GM23338 (cell line): ENCODE measurements around the gene STAM2. TPM values are rescaled to one million over a fixed set of nuclear protein-coding genes. Genes with fewer than 3 reads are reported as not detected.

Experiments used
- ATAC-seq: fragments of 200-7000 bp; cut with Tn5 transposase; 3 replicates; pipeline ENCODE4 v1.9.1; 2020
- DNase-seq: peaks from one replicate; pipeline ENCODE4 v3.0.0-alpha.2; 2015; ENCODE audit warnings: low spot score
- H2AFZ ChIP-seq: fragments of 200-600 bp; sonication (generic); 2 replicates; pipeline ENCODE4 v1.8.0; 2016; ENCODE audit warnings: antibody characterized with exemption, mild to moderate bottlenecking, moderate library complexity
- H3F3A ChIP-seq: fragments of 200-600 bp; sonication (generic); replicated peaks from 2 replicates; pipeline ENCODE4 v1.8.0; 2017; ENCODE audit warnings: antibody characterized with exemption, mixed run types, low read depth
- H3K27ac ChIP-seq: fragments of 200-600 bp; sonication (generic); 2 replicates; pipeline ENCODE4 v1.6.1; 2016; ENCODE audit warnings: low read depth
- H3K27me3 ChIP-seq: fragments of 200-600 bp; sonication (generic); 2 replicates; pipeline ENCODE4 v1.8.0; 2016; ENCODE audit warnings: mild to moderate bottlenecking, mixed run types, moderate library complexity; ENCODE audit not compliant: insufficient read depth
- H3K36me3 ChIP-seq: fragments of 200-600 bp; sonication (generic); 2 replicates; pipeline ENCODE4 v1.8.0; 2016; ENCODE audit warnings: mild to moderate bottlenecking; ENCODE audit not compliant: insufficient read depth
- H3K4me1 ChIP-seq: fragments of 200-600 bp; sonication (generic); 2 replicates; pipeline ENCODE4 v1.8.0; 2016; ENCODE audit warnings: mild to moderate bottlenecking, moderate library complexity; ENCODE audit not compliant: insufficient read depth
- H3K4me2 ChIP-seq: fragments of 200-600 bp; sonication (generic); 2 replicates; pipeline ENCODE4 v1.7.1; 2017; ENCODE audit warnings: mixed run types
- H3K4me3 ChIP-seq: fragments of 200-600 bp; sonication (generic); 2 replicates; pipeline ENCODE4 v1.6.1; 2016; ENCODE audit warnings: mixed run types
- H3K79me2 ChIP-seq: fragments of 200-600 bp; sonication (generic); replicated peaks from 2 replicates; pipeline ENCODE4 v1.8.0; 2017; ENCODE audit warnings: mild to moderate bottlenecking; ENCODE audit not compliant: insufficient read depth
- H3K9me2 ChIP-seq: fragments of 200-600 bp; sonication (generic); 2 replicates; pipeline ENCODE4 v1.8.0; 2017; ENCODE audit not compliant: insufficient read depth
- H4K20me1 ChIP-seq: fragments of 200-600 bp; sonication (generic); replicated peaks from 2 replicates; pipeline ENCODE4 v1.8.0; 2017; ENCODE audit warnings: mild to moderate bottlenecking; ENCODE audit not compliant: insufficient read depth
- H3K27ac Mint-ChIP-seq: 2 replicates; pipeline ENCODE4 v1.8.0; 2020; ENCODE audit warnings: inconsistent platforms, mild to moderate bottlenecking, moderate library complexity, mixed read lengths
- H3K27me3 Mint-ChIP-seq: 3 replicates; pipeline ENCODE4 v1.8.0; 2022; ENCODE audit warnings: low read depth, mild to moderate bottlenecking, moderate library complexity, mixed read lengths, inconsistent platforms; ENCODE audit not compliant: insufficient read depth, poor library complexity
- H3K36me3 Mint-ChIP-seq: 3 replicates; pipeline ENCODE4 v1.8.0; 2021; ENCODE audit warnings: low read depth, mild to moderate bottlenecking, inconsistent platforms, moderate library complexity, mixed read lengths
- H3K4me1 Mint-ChIP-seq: 3 replicates; pipeline ENCODE4 v1.8.0; 2020; ENCODE audit warnings: mild to moderate bottlenecking, inconsistent platforms, mixed read lengths
- H3K4me3 Mint-ChIP-seq: 3 replicates; pipeline ENCODE4 v1.8.0; 2021; ENCODE audit warnings: moderate library complexity, mild to moderate bottlenecking, inconsistent platforms, mixed read lengths
- H3K9me3 Mint-ChIP-seq: 3 replicates; pipeline ENCODE4 v1.8.0; 2020; ENCODE audit warnings: moderate library complexity, mild to moderate bottlenecking, inconsistent platforms, mixed read lengths
- CREB1 ChIP-seq: fragments of 250-450 bp; sonication (Bioruptor Pico); IDR thresholded peaks from 2 replicates; pipeline ENCODE4 v1.5.0; 2020; ENCODE audit warnings: low read depth, mild to moderate bottlenecking, moderate library complexity
- EZH2 ChIP-seq: fragments of 200-600 bp; sonication (generic); IDR thresholded peaks from one replicate; pipeline ENCODE4 v1.8.0; 2017; ENCODE audit warnings: antibody characterized with exemption, mild to moderate bottlenecking, low read depth; ENCODE audit not compliant: unreplicated experiment
- EZH2phosphoT487 ChIP-seq: fragments of 200-600 bp; sonication (generic); IDR thresholded peaks from one replicate; pipeline ENCODE4 v1.8.1; 2018; ENCODE audit warnings: antibody characterized with exemption; ENCODE audit not compliant: unreplicated experiment
- JUNB ChIP-seq: IDR thresholded peaks from one replicate; pipeline ENCODE4 v1.6.1; 2016; ENCODE audit warnings: antibody characterized with exemption; ENCODE audit not compliant: unreplicated experiment
- NANOG ChIP-seq: IDR thresholded peaks from 2 replicates; pipeline ENCODE4 v1.6.1; 2016; ENCODE audit warnings: antibody characterized with exemption, borderline replicate concordance
- POLR2AphosphoS5 ChIP-seq: IDR thresholded peaks from 2 replicates; pipeline ENCODE4 v1.6.1; 2016; ENCODE audit warnings: antibody characterized with exemption, low read depth
- STAT1 ChIP-seq: IDR thresholded peaks from one replicate; pipeline ENCODE4 v1.6.1; 2016; ENCODE audit warnings: antibody characterized with exemption; ENCODE audit not compliant: unreplicated experiment
- ZNF114 ChIP-seq: fragments of 250-450 bp; sonication (Bioruptor Pico); IDR thresholded peaks from 2 replicates; pipeline ENCODE4 v1.5.0; 2020; ENCODE audit warnings: mild to moderate bottlenecking, moderate library complexity
- ZNF331 ChIP-seq: fragments of 250-450 bp; sonication (Bioruptor Pico); IDR thresholded peaks from 2 replicates; pipeline ENCODE4 v1.5.0; 2020; ENCODE audit warnings: low read depth, mild to moderate bottlenecking, moderate library complexity
- polyA plus RNA-seq: library from polyadenylated mRNA; unstranded; fragments of >200 nt; fragmentation: Nextera tagmentation; extraction: Ambion mirVana; gene quantifications from 2 replicates; pipeline ENCODE4 v1.2.1, GENCODE V29; 2016
- total RNA-seq: library from RNA; depleted of rRNA; stranded (reverse); fragments of >200 nt; shearing (Covaris generic); gene quantifications from 2 replicates; pipeline ENCODE4 v1.2.3, GENCODE V29; 2014
- TF ChIP-seq, protein P1 (sequence below): IDR thresholded peaks from one replicate; pipeline ENCODE4 v1.6.1; 2018; ENCODE audit warnings: antibody characterized with exemption; ENCODE audit not compliant: unreplicated experiment
- TF ChIP-seq, protein P2 (sequence below), 2 experiments: fragments of 200-600 bp in 1 of 2; sonication (generic) in 1 of 2; conservative IDR thresholded peaks; 2 replicates each; pipeline versions ENCODE4 v1.5.1 to v1.6.1; 2016 to 2017; ENCODE audit warnings: antibody characterized with exemption in 2 of 2, low read depth in 2 of 2, mild to moderate bottlenecking in 2 of 2, moderate library complexity in 1 of 2
- TF ChIP-seq, protein P3 (sequence below): IDR thresholded peaks from 2 replicates; pipeline ENCODE4 v1.6.1; 2016; ENCODE audit warnings: antibody characterized with exemption

The STAM2 gene
- total and polyA plus RNA-seq, 2 experiments from 2014 or later = 4.6 to 18.2 TPM

DNA sequence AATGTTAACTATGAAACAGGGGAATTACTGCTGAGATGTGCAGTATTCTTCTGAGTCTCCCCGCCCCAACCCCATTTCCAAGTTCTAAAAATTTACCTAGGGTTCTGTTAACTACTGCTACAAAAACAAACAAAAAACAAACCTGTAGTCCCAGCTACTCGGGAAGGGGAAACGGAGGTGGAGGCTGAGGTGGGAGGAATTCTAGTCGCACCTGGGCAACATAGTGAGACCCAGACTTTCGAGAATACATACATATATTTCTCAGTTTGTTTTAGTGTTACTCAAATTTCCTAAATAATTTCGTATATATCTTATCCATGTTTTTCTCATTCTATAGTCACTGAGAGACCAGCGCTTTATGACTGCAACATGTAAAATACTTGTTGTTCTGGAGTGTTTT is 989 bp downstream of the STAM2 start (continued):
- TF ChIP-seq, protein P1, sequence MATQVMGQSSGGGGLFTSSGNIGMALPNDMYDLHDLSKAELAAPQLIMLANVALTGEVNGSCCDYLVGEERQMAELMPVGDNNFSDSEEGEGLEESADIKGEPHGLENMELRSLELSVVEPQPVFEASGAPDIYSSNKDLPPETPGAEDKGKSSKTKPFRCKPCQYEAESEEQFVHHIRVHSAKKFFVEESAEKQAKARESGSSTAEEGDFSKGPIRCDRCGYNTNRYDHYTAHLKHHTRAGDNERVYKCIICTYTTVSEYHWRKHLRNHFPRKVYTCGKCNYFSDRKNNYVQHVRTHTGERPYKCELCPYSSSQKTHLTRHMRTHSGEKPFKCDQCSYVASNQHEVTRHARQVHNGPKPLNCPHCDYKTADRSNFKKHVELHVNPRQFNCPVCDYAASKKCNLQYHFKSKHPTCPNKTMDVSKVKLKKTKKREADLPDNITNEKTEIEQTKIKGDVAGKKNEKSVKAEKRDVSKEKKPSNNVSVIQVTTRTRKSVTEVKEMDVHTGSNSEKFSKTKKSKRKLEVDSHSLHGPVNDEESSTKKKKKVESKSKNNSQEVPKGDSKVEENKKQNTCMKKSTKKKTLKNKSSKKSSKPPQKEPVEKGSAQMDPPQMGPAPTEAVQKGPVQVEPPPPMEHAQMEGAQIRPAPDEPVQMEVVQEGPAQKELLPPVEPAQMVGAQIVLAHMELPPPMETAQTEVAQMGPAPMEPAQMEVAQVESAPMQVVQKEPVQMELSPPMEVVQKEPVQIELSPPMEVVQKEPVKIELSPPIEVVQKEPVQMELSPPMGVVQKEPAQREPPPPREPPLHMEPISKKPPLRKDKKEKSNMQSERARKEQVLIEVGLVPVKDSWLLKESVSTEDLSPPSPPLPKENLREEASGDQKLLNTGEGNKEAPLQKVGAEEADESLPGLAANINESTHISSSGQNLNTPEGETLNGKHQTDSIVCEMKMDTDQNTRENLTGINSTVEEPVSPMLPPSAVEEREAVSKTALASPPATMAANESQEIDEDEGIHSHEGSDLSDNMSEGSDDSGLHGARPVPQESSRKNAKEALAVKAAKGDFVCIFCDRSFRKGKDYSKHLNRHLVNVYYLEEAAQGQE = no peak
- TF ChIP-seq EZH2phosphoT487 = no peak
- TF ChIP-seq, protein P2, sequence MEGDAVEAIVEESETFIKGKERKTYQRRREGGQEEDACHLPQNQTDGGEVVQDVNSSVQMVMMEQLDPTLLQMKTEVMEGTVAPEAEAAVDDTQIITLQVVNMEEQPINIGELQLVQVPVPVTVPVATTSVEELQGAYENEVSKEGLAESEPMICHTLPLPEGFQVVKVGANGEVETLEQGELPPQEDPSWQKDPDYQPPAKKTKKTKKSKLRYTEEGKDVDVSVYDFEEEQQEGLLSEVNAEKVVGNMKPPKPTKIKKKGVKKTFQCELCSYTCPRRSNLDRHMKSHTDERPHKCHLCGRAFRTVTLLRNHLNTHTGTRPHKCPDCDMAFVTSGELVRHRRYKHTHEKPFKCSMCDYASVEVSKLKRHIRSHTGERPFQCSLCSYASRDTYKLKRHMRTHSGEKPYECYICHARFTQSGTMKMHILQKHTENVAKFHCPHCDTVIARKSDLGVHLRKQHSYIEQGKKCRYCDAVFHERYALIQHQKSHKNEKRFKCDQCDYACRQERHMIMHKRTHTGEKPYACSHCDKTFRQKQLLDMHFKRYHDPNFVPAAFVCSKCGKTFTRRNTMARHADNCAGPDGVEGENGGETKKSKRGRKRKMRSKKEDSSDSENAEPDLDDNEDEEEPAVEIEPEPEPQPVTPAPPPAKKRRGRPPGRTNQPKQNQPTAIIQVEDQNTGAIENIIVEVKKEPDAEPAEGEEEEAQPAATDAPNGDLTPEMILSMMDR (conservative IDR thresholded peaks at IDR 0.05; ENCODE audit: low read depth in 2 of 2) = no peak

DNA sequence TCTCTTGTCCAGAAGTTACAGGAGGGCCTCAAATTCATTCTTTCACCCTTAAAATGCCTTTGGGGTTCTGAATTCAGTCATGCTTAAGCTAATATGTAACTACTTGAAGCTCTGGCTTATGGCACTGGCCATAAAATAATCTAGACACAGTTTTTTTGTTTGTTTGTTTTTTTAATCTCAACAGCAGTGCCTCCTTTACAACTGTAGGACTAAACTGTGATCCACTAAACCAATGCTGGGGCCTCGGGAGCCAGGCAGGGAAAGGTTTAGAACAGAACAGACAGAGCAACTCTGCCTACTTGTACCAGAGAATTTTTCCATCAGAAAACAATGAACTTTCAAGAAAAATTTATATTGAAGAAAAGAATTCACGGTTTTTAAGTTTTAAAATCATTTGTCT is 1.7 kb downstream of the STAM2 start:
- Histone ChIP-seq H3K36me3 (no peaks in the 10 kb centered on the region), H3K9me2 (no peaks in the 10 kb centered on the region), H3K4me1 (0 out of 2 replicates have a peak, but pooled peaks cover 3% of the 10 kb centered on the region), H3F3A (no peaks in the 10 kb centered on the region), H3K27ac (no peak overlapping the region), H4K20me1 (no peaks in the 10 kb centered on the region), H3K79me2 (peaks cover 57% of the 10 kb centered on the region), H3K27me3 (0 out of 2 replicates have a peak, but pooled peaks cover 6% of the 10 kb centered on the region), H3K4me2 (no peak overlapping the region), H3K4me3 (no peak overlapping the region), H2AFZ (no peak overlapping the region)
- peaks cover 10% of the 10 kb centered on the region; the same call in 2 of the 3 replicates for H3K4me1 Mint-ChIP-seq
- no peak overlapping the region for H3K4me3 Mint-ChIP-seq
- no peak for ATAC-seq
- no peaks in the 10 kb centered on the region for H3K36me3 Mint-ChIP-seq
- TF ChIP-seq, protein P3, sequence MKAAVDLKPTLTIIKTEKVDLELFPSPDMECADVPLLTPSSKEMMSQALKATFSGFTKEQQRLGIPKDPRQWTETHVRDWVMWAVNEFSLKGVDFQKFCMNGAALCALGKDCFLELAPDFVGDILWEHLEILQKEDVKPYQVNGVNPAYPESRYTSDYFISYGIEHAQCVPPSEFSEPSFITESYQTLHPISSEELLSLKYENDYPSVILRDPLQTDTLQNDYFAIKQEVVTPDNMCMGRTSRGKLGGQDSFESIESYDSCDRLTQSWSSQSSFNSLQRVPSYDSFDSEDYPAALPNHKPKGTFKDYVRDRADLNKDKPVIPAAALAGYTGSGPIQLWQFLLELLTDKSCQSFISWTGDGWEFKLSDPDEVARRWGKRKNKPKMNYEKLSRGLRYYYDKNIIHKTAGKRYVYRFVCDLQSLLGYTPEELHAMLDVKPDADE = no peak
- TF ChIP-seq JUNB (no peak), NANOG (no peak), STAT1 (no peak), EZH2 (no peak), EZH2phosphoT487 (no peak), ZNF331 (CRISPR knock-in tag) (no peak), CREB1 (CRISPR knock-in tag) (no peak), ZNF114 (CRISPR knock-in tag) (no peak), POLR2AphosphoS5 (no peak)
- TF ChIP-seq, protein P1 = no peak
- TF ChIP-seq, protein P2 (conservative IDR thresholded peaks at IDR 0.05; ENCODE audit: low read depth in 2 of 2) = no peak
- peaks cover 12% of the 10 kb centered on the region; the same call in 2 of the 3 replicates for H3K9me3 Mint-ChIP-seq
- H3K27me3 Mint-ChIP-seq = peaks cover 5% of the 10 kb centered on the region
- DNase-seq = no peak
- H3K27ac Mint-ChIP-seq = no peak overlapping the region
